ENCODE results near the gene SCUBE3.

DNA sequence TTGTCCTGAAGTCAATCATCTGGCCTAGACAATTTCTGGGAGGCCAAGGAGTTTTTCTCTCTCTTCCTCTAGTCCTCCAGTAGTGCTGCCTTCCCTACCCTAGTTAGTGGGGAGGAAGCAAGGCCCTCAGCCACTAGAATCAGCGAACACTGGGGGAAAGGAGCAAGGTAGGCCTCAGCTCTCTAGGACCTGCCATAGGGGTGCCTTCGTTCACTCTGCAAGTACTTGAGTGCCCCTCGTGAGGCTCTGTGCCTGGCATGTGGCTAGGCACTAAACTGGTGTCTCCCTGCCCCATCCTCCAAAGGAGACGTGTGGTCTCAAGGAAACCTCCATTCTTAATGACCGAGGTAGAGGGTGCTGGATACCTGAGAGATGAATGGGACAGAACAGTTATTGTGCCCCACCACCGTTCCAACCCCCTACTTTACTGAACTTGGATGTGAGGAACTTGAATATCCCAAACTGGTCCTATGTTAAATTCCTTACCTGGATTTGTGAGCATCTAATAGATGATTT is 84.9 kb downstream of the SCUBE3 start:
- TF ChIP-seq CTCF (IDR thresholded peaks at IDR 0.05; ENCODE audit: poor library complexity): no peak
- TF ChIP-seq EZH2 (IDR thresholded peaks at IDR 0.05; ENCODE audit: borderline replicate concordance): no peak

Data from hepatocyte (in vitro differentiated cells).